Fibroblast of lung (primary cell): ENCODE data around the gene KIAA1958. TPM values are rescaled to one million over a fixed set of nuclear protein-coding genes. Genes with fewer than 3 reads are reported as not detected.

Experiments used
- DNase-seq, 2 donors: peaks; one replicate each; pipeline versions ENCODE4 v3.0.0 to v3.0.0-alpha.2; 2010; ENCODE audit warnings: low read depth in 2 of 2
- H2AFZ ChIP-seq: 2 replicates; pipeline ENCODE4 v1.5.1; 2012; ENCODE audit warnings: low read length, control low read depth, inconsistent platforms
- H3K27ac ChIP-seq: 2 replicates; pipeline ENCODE4 v1.5.1; 2011; ENCODE audit warnings: low read length, control low read depth; ENCODE audit not compliant: insufficient read depth
- H3K27me3 ChIP-seq: 2 replicates; pipeline ENCODE4 v1.5.1; 2011; ENCODE audit warnings: mild to moderate bottlenecking, low read length; ENCODE audit not compliant: control insufficient read depth, insufficient read depth
- H3K36me3 ChIP-seq: 2 replicates; pipeline ENCODE4 v1.5.1; 2011; ENCODE audit warnings: low read length; ENCODE audit not compliant: control insufficient read depth, insufficient read depth
- H3K4me1 ChIP-seq: 2 replicates; pipeline ENCODE4 v1.5.1; 2011; ENCODE audit warnings: low read length; ENCODE audit not compliant: control insufficient read depth, insufficient read depth; ENCODE audit errors: extremely low read depth
- H3K4me2 ChIP-seq: 2 replicates; pipeline ENCODE4 v1.5.1; 2011; ENCODE audit warnings: low read length, control low read depth; ENCODE audit not compliant: insufficient read depth; ENCODE audit errors: extremely low read depth
- H3K4me3 ChIP-seq, 4 experiments: fragments of 200-600 bp in 1 of 4; sonication (generic) in 1 of 4; replicated peaks in 1 of 4; 2 replicates each; pipeline ENCODE4 v1.5.1; 2011 to 2016; ENCODE audit warnings: low read length in 4 of 4, low read depth in 3 of 4, mild to moderate bottlenecking in 3 of 4, control low read depth in 2 of 4, inconsistent platforms in 1 of 4, mixed read lengths in 1 of 4; ENCODE audit not compliant: insufficient read depth in 1 of 4; ENCODE audit errors: control extremely low read depth in 1 of 4
- H3K79me2 ChIP-seq: 2 replicates; pipeline ENCODE4 v1.5.1; 2012; ENCODE audit warnings: mild to moderate bottlenecking, low read length, inconsistent platforms; ENCODE audit not compliant: control insufficient read depth, insufficient read depth
- H3K9ac ChIP-seq: 2 replicates; pipeline ENCODE4 v1.5.1; 2011; ENCODE audit warnings: mild to moderate bottlenecking, low read length, control low read depth; ENCODE audit not compliant: insufficient read depth
- H3K9me3 ChIP-seq: 2 replicates; pipeline ENCODE4 v1.5.1; 2012; ENCODE audit warnings: low read depth, low read length; ENCODE audit not compliant: control insufficient read depth, insufficient read depth
- H4K20me1 ChIP-seq: 2 replicates; pipeline ENCODE4 v1.5.1; 2011; ENCODE audit warnings: low read length; ENCODE audit not compliant: control insufficient read depth, insufficient read depth; ENCODE audit errors: extremely low read depth
- CTCF ChIP-seq, 2 donors: IDR thresholded peaks in 1 of 2; conservative IDR thresholded peaks in 1 of 2; 1 replicate in 1 of 2; 2 replicates in 1 of 2; pipeline ENCODE4 v1.5.1; 2011 to 2012; ENCODE audit warnings: low read length in 2 of 2, control low read depth in 1 of 2, inconsistent platforms in 1 of 2, low read depth in 1 of 2, mild to moderate bottlenecking in 1 of 2
- EZH2 ChIP-seq: IDR thresholded peaks from 2 replicates; pipeline ENCODE4 v1.5.1; 2012; ENCODE audit warnings: low read length, control low read depth, mild to moderate bottlenecking; ENCODE audit errors: missing control alignments
- polyA plus RNA-seq, 2 donors: library from polyadenylated mRNA; depleted of rRNA in 1 of 2; stranded (reverse) in 1 of 2; unstranded in 1 of 2; fragments of >200 nt; gene quantifications; 2 replicates each; pipeline ENCODE4 v1.2.1, GENCODE V29; 2011 to 2012; ENCODE audit warnings: missing spikeins in 1 of 2
- total RNA-seq: library from RNA; depleted of rRNA; stranded (reverse); fragments of >200 nt; gene quantifications from 2 replicates; pipeline ENCODE4 v1.2.1, GENCODE V29; 2014

Gene KIAA1958
- total and polyA plus RNA-seq, 2 donors (not counting 1 experiment from before 2014, with no cell fraction given), result 0.75 to 3.0 TPM

DNA sequence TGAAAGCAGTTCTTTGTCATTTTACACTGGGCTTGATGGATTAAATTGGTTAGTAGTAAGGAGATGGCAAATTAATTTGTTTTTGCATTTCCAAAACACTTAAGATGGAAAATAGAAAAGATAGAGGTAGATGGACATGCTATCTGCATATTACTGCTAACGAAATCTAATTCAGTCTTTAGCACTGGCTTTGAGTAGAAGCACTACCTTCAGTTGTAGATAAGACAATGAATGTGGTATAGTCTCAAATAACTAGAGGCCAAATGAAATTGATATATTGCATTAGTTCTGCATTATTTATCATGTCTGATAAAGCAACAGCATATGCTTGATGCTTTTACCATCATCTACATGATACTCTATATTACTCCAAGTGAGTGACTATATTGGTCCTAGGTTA lies 33.4 kb downstream of the KIAA1958 start:
- Histone ChIP-seq H3K79me2 (no peaks in the 10 kb centered on the region), H3K36me3 (no peaks in the 10 kb centered on the region), H4K20me1 (no peaks in the 10 kb centered on the region), H2AFZ (no peak overlapping the region), H3K27me3 (no peaks in the 10 kb centered on the region), H3K27ac (no peak overlapping the region), H3K9ac (no peak overlapping the region), H3K4me1 (no peaks in the 10 kb centered on the region), H3K4me3 (no peak overlapping the region), H3K9me3 (no peaks in the 10 kb centered on the region), H3K4me2 (no peak overlapping the region)
- no peak for DNase-seq
- TF ChIP-seq EZH2, result no peak
- TF ChIP-seq CTCF (conservative IDR thresholded peaks at IDR 0.05 in 1 of 2, IDR thresholded peaks at IDR 0.05 in 1 of 2; ENCODE audit: low read depth in 1 of 2, low read length in 2 of 2), result no peak

GRCh38 chr9:112520656-112521055 lies 34.0 kb downstream of the KIAA1958 start:
- no peaks in the 10 kb centered on the region for H4K20me1 ChIP-seq
- peak in 1 of 2 donors; percentile 31 for DNase-seq
- H3K9me3 ChIP-seq, result no peaks in the 10 kb centered on the region
- no peak overlapping the region for H3K4me3 ChIP-seq
- TF ChIP-seq EZH2 (no peak), CTCF (conservative IDR thresholded peaks at IDR 0.05 in 1 of 2, IDR thresholded peaks at IDR 0.05 in 1 of 2; ENCODE audit: low read depth in 1 of 2, low read length in 2 of 2) (no peak)
- H3K36me3 ChIP-seq, result no peaks in the 10 kb centered on the region
- no peak overlapping the region for H2AFZ ChIP-seq
- H3K4me1 ChIP-seq, result no peaks in the 10 kb centered on the region
- H3K9ac ChIP-seq, result no peak overlapping the region
- H3K4me2 ChIP-seq, result no peak overlapping the region
- H3K79me2 ChIP-seq, result no peaks in the 10 kb centered on the region
- no peaks in the 10 kb centered on the region for H3K27me3 ChIP-seq
- no peak overlapping the region for H3K27ac ChIP-seq

GRCh38 chr9:112526973-112527372 lies 40.3 kb downstream of the KIAA1958 start:
- Histone ChIP-seq H3K4me2 (no peak overlapping the region), H3K27ac (no peak overlapping the region), H3K9ac (no peak overlapping the region), H3K79me2 (no peaks in the 10 kb centered on the region), H3K4me3 (no peak overlapping the region), H2AFZ (no peak overlapping the region), H3K9me3 (no peaks in the 10 kb centered on the region), H3K4me1 (no peaks in the 10 kb centered on the region), H3K36me3 (no peaks in the 10 kb centered on the region), H3K27me3 (no peaks in the 10 kb centered on the region), H4K20me1 (no peaks in the 10 kb centered on the region)
- DNase-seq, result no peak
- TF ChIP-seq EZH2 (no peak), CTCF (conservative IDR thresholded peaks at IDR 0.05 in 1 of 2, IDR thresholded peaks at IDR 0.05 in 1 of 2; ENCODE audit: low read depth in 1 of 2, low read length in 2 of 2) (no peak)
